Measurements from ENCODE around the gene ADIPOQ.
"Not testable (repeated sequence)": the region's sequence is repeated elsewhere in the genome, so short reads cannot be mapped to it uniquely, and the experiment has no call there.

DNA sequence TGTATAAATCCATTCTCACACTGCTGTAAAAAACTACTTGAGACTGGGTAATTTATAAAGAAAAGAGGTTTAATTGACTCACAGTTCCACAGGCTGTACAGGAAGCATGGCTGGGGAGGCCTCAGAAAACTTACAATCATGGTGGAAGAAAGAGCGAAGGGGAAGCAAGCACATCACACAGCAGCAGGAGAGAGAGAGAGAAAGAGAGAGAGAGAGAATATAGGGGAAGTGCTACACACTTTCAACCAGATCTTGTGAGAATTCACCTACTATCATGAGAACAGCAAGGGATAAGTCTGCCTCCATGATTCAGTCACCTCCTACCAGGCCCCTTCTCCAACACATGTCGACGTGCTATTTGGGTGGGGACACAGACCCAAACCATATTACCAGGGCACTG is 9.3 kb downstream of the ADIPOQ start:
- TF ChIP-seq, protein P1, sequence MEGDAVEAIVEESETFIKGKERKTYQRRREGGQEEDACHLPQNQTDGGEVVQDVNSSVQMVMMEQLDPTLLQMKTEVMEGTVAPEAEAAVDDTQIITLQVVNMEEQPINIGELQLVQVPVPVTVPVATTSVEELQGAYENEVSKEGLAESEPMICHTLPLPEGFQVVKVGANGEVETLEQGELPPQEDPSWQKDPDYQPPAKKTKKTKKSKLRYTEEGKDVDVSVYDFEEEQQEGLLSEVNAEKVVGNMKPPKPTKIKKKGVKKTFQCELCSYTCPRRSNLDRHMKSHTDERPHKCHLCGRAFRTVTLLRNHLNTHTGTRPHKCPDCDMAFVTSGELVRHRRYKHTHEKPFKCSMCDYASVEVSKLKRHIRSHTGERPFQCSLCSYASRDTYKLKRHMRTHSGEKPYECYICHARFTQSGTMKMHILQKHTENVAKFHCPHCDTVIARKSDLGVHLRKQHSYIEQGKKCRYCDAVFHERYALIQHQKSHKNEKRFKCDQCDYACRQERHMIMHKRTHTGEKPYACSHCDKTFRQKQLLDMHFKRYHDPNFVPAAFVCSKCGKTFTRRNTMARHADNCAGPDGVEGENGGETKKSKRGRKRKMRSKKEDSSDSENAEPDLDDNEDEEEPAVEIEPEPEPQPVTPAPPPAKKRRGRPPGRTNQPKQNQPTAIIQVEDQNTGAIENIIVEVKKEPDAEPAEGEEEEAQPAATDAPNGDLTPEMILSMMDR (optimal IDR thresholded peaks at IDR 0.05 in 1 of 3, IDR thresholded peaks at IDR 0.05 in 1 of 3, conservative IDR thresholded peaks at IDR 0.05 in 1 of 3; ENCODE audit: extremely low read depth in 1 of 3, insufficient read depth in 2 of 3, low read length in 3 of 3) = not testable (repeated sequence)
- TF ChIP-seq EZH2 (IDR thresholded peaks at IDR 0.05; ENCODE audit: low read length) = not testable (repeated sequence)
